Measurements from ENCODE around the gene HTR4.

- TF ChIP-seq YY1 (IDR thresholded peaks at IDR 0.05; ENCODE audit: insufficient read depth, insufficient read length) = no peak
- no peak for TF ChIP-seq ZNF274 (IDR thresholded peaks at IDR 0.05; ENCODE audit: low read depth, low read length)
These were observed 140.0 kb downstream of the HTR4 start for GRCh38 chr5:148514344-148514743.
